IMR-90 (cell line): ENCODE data around the gene SDK1. TPM values are rescaled to one million over a fixed set of nuclear protein-coding genes. Genes with fewer than 3 reads are reported as not detected.

Source experiments
- ATAC-seq: fragments of 200-7000 bp; cut with Tn5 transposase; 2 replicates; pipeline ENCODE4 v1.9.1; 2020; ENCODE audit warnings: low read depth, mild to moderate bottlenecking, moderate library complexity
- BruUV-seq: library from RNA; stranded (reverse); fragments of 400-500 nt; replicated peaks from 2 replicates; lab custom pipeline; 2021; lab: Mats Ljungman, UMichigan
- CTCF ChIA-PET: fragments of 300-600 bp; formaldehyde crosslinking; extraction: SDS; loops from one replicate; lab custom pipeline; 2021; ENCODE audit warnings: antibody characterized with exemption; lab: Yijun Ruan, JAX
- POLR2A ChIA-PET: fragments of 300-600 bp; sonication (Branson Sonifier 250); formaldehyde crosslinking; loops from one replicate; lab custom pipeline; 2022; ENCODE audit warnings: antibody characterized with exemption; ENCODE audit not compliant: unreplicated experiment; lab: Charles Lee
- DNase-seq: peaks from one replicate; pipeline ENCODE4 v3.0.0; 2013
- H2AFZ ChIP-seq: replicated peaks from 2 replicates; pipeline ENCODE3; 2013; ENCODE audit warnings: low read length, mild to moderate bottlenecking; ENCODE audit not compliant: poor library complexity
- H2AK5ac ChIP-seq: 2 replicates; pipeline ENCODE4 v1.6.1; 2013; ENCODE audit warnings: low read depth, low read length, inconsistent platforms
- H2AK9ac ChIP-seq: replicated peaks from 2 replicates; pipeline ENCODE3; 2013; ENCODE audit warnings: mild to moderate bottlenecking, low read depth, low read length, moderate library complexity; ENCODE audit not compliant: poor library complexity
- H2BK120ac ChIP-seq: 2 replicates; pipeline ENCODE4 v1.6.1; 2013; ENCODE audit warnings: low read depth, low read length, inconsistent platforms
- H2BK15ac ChIP-seq: 3 replicates; pipeline ENCODE4 v1.6.1; 2013; ENCODE audit warnings: low read depth, low read length, inconsistent platforms
- H2BK20ac ChIP-seq: 2 replicates; pipeline ENCODE4 v1.6.1; 2013; ENCODE audit warnings: low read depth, mild to moderate bottlenecking, inconsistent platforms, low read length, moderate library complexity
- H2BK5ac ChIP-seq: 2 replicates; pipeline ENCODE4 v1.6.1; 2013; ENCODE audit warnings: mild to moderate bottlenecking, low read depth, low read length, inconsistent platforms; ENCODE audit not compliant: poor library complexity, severe bottlenecking
- H3K14ac ChIP-seq: replicated peaks from 2 replicates; pipeline ENCODE4 v1.6.1; 2013; ENCODE audit warnings: low read depth, low read length, inconsistent platforms
- H3K18ac ChIP-seq: 2 replicates; pipeline ENCODE4 v1.6.1; 2013; ENCODE audit warnings: low read depth, low read length, control low read depth
- H3K23ac ChIP-seq: 2 replicates; pipeline ENCODE4 v1.6.1; 2013; ENCODE audit warnings: low read depth, low read length, inconsistent platforms
- H3K27ac ChIP-seq: 2 replicates; pipeline ENCODE4 v1.5.1; 2013; ENCODE audit warnings: mild to moderate bottlenecking, control low read depth, low read length; ENCODE audit not compliant: insufficient read depth
- H3K27me3 ChIP-seq: 2 replicates; pipeline ENCODE4 v1.6.1; 2013; ENCODE audit warnings: low read length; ENCODE audit not compliant: control insufficient read depth, insufficient read depth
- H3K36me3 ChIP-seq: 2 replicates; pipeline ENCODE4 v1.6.1; 2013; ENCODE audit warnings: low read length, mixed read lengths; ENCODE audit not compliant: control insufficient read depth, insufficient read depth
- H3K4ac ChIP-seq: 2 replicates; pipeline ENCODE4 v1.6.1; 2013; ENCODE audit warnings: low read depth, low read length, inconsistent platforms
- H3K4me1 ChIP-seq: 2 replicates; pipeline ENCODE4 v1.6.1; 2013; ENCODE audit warnings: low read length, mixed read lengths; ENCODE audit not compliant: control insufficient read depth, insufficient read depth
- H3K4me2 ChIP-seq: 2 replicates; pipeline ENCODE4 v1.6.1; 2013; ENCODE audit warnings: low read depth, mild to moderate bottlenecking, control low read depth, low read length, moderate library complexity
- H3K4me3 ChIP-seq: 2 replicates; pipeline ENCODE4 v1.5.1; 2013; ENCODE audit warnings: low read depth, mild to moderate bottlenecking, control low read depth, low read length, moderate library complexity; ENCODE audit not compliant: insufficient read depth
- H3K56ac ChIP-seq: 2 replicates; pipeline ENCODE4 v1.6.1; 2013; ENCODE audit warnings: low read length, inconsistent platforms; ENCODE audit not compliant: insufficient read depth; ENCODE audit errors: extremely low read depth
- H3K79me1 ChIP-seq, 2 experiments: 2 replicates each; pipeline ENCODE4 v1.6.1; 2013; ENCODE audit warnings: low read length in 2 of 2, inconsistent platforms in 1 of 2, low read depth in 1 of 2
- H3K9ac ChIP-seq: 2 replicates; pipeline ENCODE4 v1.6.1; 2013; ENCODE audit warnings: low read depth, low read length, control low read depth
- H3K9me1 ChIP-seq: 2 replicates; pipeline ENCODE4 v1.6.1; 2013; ENCODE audit warnings: low read length, inconsistent platforms; ENCODE audit not compliant: insufficient read depth
- H3K9me3 ChIP-seq: 2 replicates; pipeline ENCODE4 v1.6.1; 2013; ENCODE audit warnings: low read length; ENCODE audit not compliant: control insufficient read depth, insufficient read depth
- H4K20me1 ChIP-seq: 2 replicates; pipeline ENCODE4 v1.6.1; 2013; ENCODE audit warnings: low read length, inconsistent platforms; ENCODE audit not compliant: insufficient read depth
- H4K5ac ChIP-seq: 2 replicates; pipeline ENCODE4 v1.6.1; 2013; ENCODE audit warnings: mild to moderate bottlenecking, low read depth, low read length, control low read depth
- H4K8ac ChIP-seq, 2 experiments: 2 replicates each; pipeline ENCODE4 v1.6.1; 2013; ENCODE audit warnings: low read depth in 2 of 2, low read length in 2 of 2, control low read depth in 1 of 2, inconsistent platforms in 1 of 2
- H4K91ac ChIP-seq: 2 replicates; pipeline ENCODE4 v1.6.1; 2013; ENCODE audit warnings: low read depth, low read length, inconsistent platforms; ENCODE audit not compliant: insufficient read depth
- ELK1 ChIP-seq: fragments of 150-350 bp; IDR thresholded peaks from 2 replicates; pipeline ENCODE4 v1.6.1; 2016; ENCODE audit warnings: low read depth, mild to moderate bottlenecking, low read length, moderate library complexity, borderline replicate concordance
- FOS ChIP-seq: fragments of 150-350 bp; IDR thresholded peaks from 2 replicates; pipeline ENCODE4 v1.6.1; 2016; ENCODE audit warnings: low read depth, low read length
- SMC3 ChIP-seq: fragments of 150-350 bp; IDR thresholded peaks from 2 replicates; pipeline ENCODE4 v1.6.1; 2016; ENCODE audit warnings: low read depth, mild to moderate bottlenecking, antibody characterized with exemption, low read length, moderate library complexity
- WGBS, 2 experiments: methylation state at CpG; one replicate each; pipeline versions ENCODE4 v1.1.5 to v1.1.7; 2013; ENCODE audit warnings: missing lambda C conversion rate in 2 of 2; ENCODE audit not compliant: insufficient read length in 1 of 2; ENCODE audit errors: extremely low coverage in 2 of 2; 5-methylcytosine and 5-hydroxymethylcytosine counted together
- dilution Hi-C: fragments of 300-500 bp; cut with HindIII; formaldehyde crosslinking; loops from one replicate; pipeline ENCODE4 v1.14.3; 2018; ENCODE audit warnings: low sequenced_read_pairs; ENCODE audit not compliant: unreplicated experiment
- in situ Hi-C: fragments of 300-500 bp; cut with MboI; formaldehyde crosslinking; loops from 3 replicates; pipeline ENCODE4 v1.14.3; 2019; ENCODE audit warnings: low sequenced_read_pairs, inconsistent platforms, mixed read lengths
- intact Hi-C: fragments of 100-400 bp; cut with micrococcal nuclease; formaldehyde crosslinking; loops from 2 replicates; pipeline ENCODE4 v1.10.0; 2022
- polyA plus RNA-seq, 3 experiments: library from polyadenylated mRNA; depleted of rRNA; stranded (reverse); fragments of >200 nt; gene quantifications; 2 replicates each; pipeline ENCODE4 v1.2.3, GENCODE V29; 2012; ENCODE audit warnings: low replicate concordance in 1 of 3
- total RNA-seq: library from RNA; depleted of rRNA; stranded (reverse); fragments of >200 nt; gene quantifications from 2 replicates; pipeline ENCODE4 v1.2.3, GENCODE V29; 2012

SDK1 gene
- total and polyA plus RNA-seq, 2 of the 4 experiments (the other 2 are of a cell fraction), result 1.5 to 1.6 TPM

- CTCF ChIA-PET, result no interaction called here
Measured at GRCh38 chr7:4178916-4179687, 878.0 kb downstream of the SDK1 start.

More at GRCh38 chr7:4178916-4179687, 878.0 kb downstream of the SDK1 start:
- H3K4me3 ChIP-seq, result no peak overlapping the region
- no peak overlapping the region for H3K4me2 ChIP-seq
- peaks cover 27% of the 10 kb centered on the region for H3K9me3 ChIP-seq
- H2AK5ac ChIP-seq, result no peak overlapping the region
- no peak overlapping the region for H2BK5ac ChIP-seq
- no peak overlapping the region for H4K91ac ChIP-seq
- no peak overlapping the region for H2BK120ac ChIP-seq
- H3K18ac ChIP-seq, result no peak overlapping the region
- TF ChIP-seq ELK1, result no peak
- no peak for TF ChIP-seq SMC3
- TF ChIP-seq FOS, result no peak
- H3K4ac ChIP-seq, result no peak overlapping the region
- H4K8ac ChIP-seq, result no peak overlapping the region
- BruUV-seq, result no TSS peak
- no peaks in the 10 kb centered on the region for H3K9me1 ChIP-seq
- H3K23ac ChIP-seq, result no peak overlapping the region
- 84% methylated on average over 7 of the region's 23 CpGs; no CpG with 5 or more reads in 1 of the 2 experiments for WGBS, 2 experiments
- no peaks in the 10 kb centered on the region for H3K4me1 ChIP-seq
- no peak overlapping the region for H4K5ac ChIP-seq
- no peak overlapping the region for H3K14ac ChIP-seq
- H3K56ac ChIP-seq, result no peak overlapping the region
- no peaks in the 10 kb centered on the region for H3K79me1 ChIP-seq
- intact Hi-C loops (no loop called here), dilution Hi-C loops (no loop called here), in situ Hi-C loops (no loop called here)
- no peaks in the 10 kb centered on the region for H3K27me3 ChIP-seq
- no peaks in the 10 kb centered on the region for H4K20me1 ChIP-seq
- POLR2A ChIA-PET, result no interaction called here
- DNase-seq (no peak), ATAC-seq (no peak)
- no peak overlapping the region for H3K27ac ChIP-seq
- no peaks in the 10 kb centered on the region for H3K36me3 ChIP-seq
- H3K9ac ChIP-seq, result no peak overlapping the region
- no peak overlapping the region for H2AK9ac ChIP-seq
- no peak overlapping the region for H2AFZ ChIP-seq
- no peak overlapping the region for H2BK15ac ChIP-seq
- H2BK20ac ChIP-seq, result no peak overlapping the region
